ENCODE results near the gene TYSND1.
A peak's percentile ranks its signal among the peaks of the same experiment; 100 is the strongest.

Gene TYSND1

GRCh38 chr10:70111496-70111895 is 35.0 kb downstream of the TYSND1 start:
- no peaks in the 10 kb centered on the region for H3K79me2 ChIP-seq (ENCODE audit: insufficient read depth, low read length)
- no peaks in the 10 kb centered on the region for H3F3A ChIP-seq (ENCODE audit: low read depth)
- H3K9ac ChIP-seq (ENCODE audit: low read depth, low read length, poor library complexity, severe bottlenecking) = no peak overlapping the region
- no peaks in the 10 kb centered on the region for H3K9me3 ChIP-seq (ENCODE audit: insufficient read depth, low read depth, low read length)
- H2AFZ ChIP-seq (ENCODE audit: low read length) = no peak overlapping the region
- H3K4me1 ChIP-seq (ENCODE audit: insufficient read depth, low read length, poor library complexity, severe bottlenecking) = no peaks in the 10 kb centered on the region
- no peaks in the 10 kb centered on the region for H3K27me3 ChIP-seq (ENCODE audit: insufficient read depth, low read length, poor library complexity, severe bottlenecking)
- no peaks in the 10 kb centered on the region for H4K20me1 ChIP-seq (ENCODE audit: insufficient read depth, low read length, poor library complexity, severe bottlenecking)
- no peak overlapping the region for H3K4me2 ChIP-seq (ENCODE audit: low read depth, low read length, poor library complexity, severe bottlenecking)
- peaks cover 5% of the 10 kb centered on the region; the same call in 1 of the 2 replicates for H3K36me3 ChIP-seq (ENCODE audit: insufficient read depth, low read length)
- no peak for TF ChIP-seq CTCF (conservative IDR thresholded peaks at IDR 0.05; ENCODE audit: low read length)
- TF ChIP-seq EZH2phosphoT487 (IDR thresholded peaks at IDR 0.05; ENCODE audit: borderline replicate concordance) = no peak
- H3K4me3 ChIP-seq (ENCODE audit: low read length, poor library complexity, severe bottlenecking) = no peak overlapping the region
- no peaks in the 10 kb centered on the region for H3K9me2 ChIP-seq (replicated peaks; ENCODE audit: low read depth, low read length)

- Histone ChIP-seq H3K4me2 (ENCODE audit: low read depth, low read length, poor library complexity, severe bottlenecking) (no peak overlapping the region), H3K9ac (ENCODE audit: low read depth, low read length, poor library complexity, severe bottlenecking) (no peak overlapping the region), H3K4me3 (ENCODE audit: low read length, poor library complexity, severe bottlenecking) (no peak overlapping the region), H3K9me2 (replicated peaks; ENCODE audit: low read depth, low read length) (no peaks in the 10 kb centered on the region), H3K4me1 (ENCODE audit: insufficient read depth, low read length, poor library complexity, severe bottlenecking) (no peaks in the 10 kb centered on the region), H3F3A (ENCODE audit: low read depth) (no peaks in the 10 kb centered on the region), H2AFZ (ENCODE audit: low read length) (no peak overlapping the region), H3K27me3 (ENCODE audit: insufficient read depth, low read length, poor library complexity, severe bottlenecking) (no peaks in the 10 kb centered on the region), H4K20me1 (ENCODE audit: insufficient read depth, low read length, poor library complexity, severe bottlenecking) (no peaks in the 10 kb centered on the region), H3K9me3 (ENCODE audit: insufficient read depth, low read depth, low read length) (no peaks in the 10 kb centered on the region), H3K79me2 (ENCODE audit: insufficient read depth, low read length) (no peaks in the 10 kb centered on the region), H3K36me3 (ENCODE audit: insufficient read depth, low read length) (peaks cover 5% of the 10 kb centered on the region; the same call in 1 of the 2 replicates)
- TF ChIP-seq EZH2phosphoT487 (IDR thresholded peaks at IDR 0.05; ENCODE audit: borderline replicate concordance) (no peak), CTCF (conservative IDR thresholded peaks at IDR 0.05; ENCODE audit: low read length) (no peak)
Measured at GRCh38 chr10:70109064-70109729, 37.3 kb downstream of the TYSND1 start.

- no peaks in the 10 kb centered on the region for H3K79me2 ChIP-seq (ENCODE audit: insufficient read depth, low read length)
- no peaks in the 10 kb centered on the region for H3K9me2 ChIP-seq (replicated peaks; ENCODE audit: low read depth, low read length)
- H3K9ac ChIP-seq (ENCODE audit: low read depth, low read length, poor library complexity, severe bottlenecking) = no peak overlapping the region
- H3K27me3 ChIP-seq (ENCODE audit: insufficient read depth, low read length, poor library complexity, severe bottlenecking) = no peaks in the 10 kb centered on the region
- H3F3A ChIP-seq (ENCODE audit: low read depth) = no peaks in the 10 kb centered on the region
- no peak overlapping the region for H3K4me3 ChIP-seq (ENCODE audit: low read length, poor library complexity, severe bottlenecking)
- peaks cover 5% of the 10 kb centered on the region; the same call in 1 of the 2 replicates for H3K36me3 ChIP-seq (ENCODE audit: insufficient read depth, low read length)
- no peaks in the 10 kb centered on the region for H4K20me1 ChIP-seq (ENCODE audit: insufficient read depth, low read length, poor library complexity, severe bottlenecking)
- H3K4me1 ChIP-seq (ENCODE audit: insufficient read depth, low read length, poor library complexity, severe bottlenecking) = no peaks in the 10 kb centered on the region
- TF ChIP-seq CTCF (conservative IDR thresholded peaks at IDR 0.05; ENCODE audit: low read length) = peak; percentile 64
- no peak for TF ChIP-seq EZH2phosphoT487 (IDR thresholded peaks at IDR 0.05; ENCODE audit: borderline replicate concordance)
- no peaks in the 10 kb centered on the region for H3K9me3 ChIP-seq (ENCODE audit: insufficient read depth, low read depth, low read length)
- H3K4me2 ChIP-seq (ENCODE audit: low read depth, low read length, poor library complexity, severe bottlenecking) = no peak overlapping the region
- no peak overlapping the region for H2AFZ ChIP-seq (ENCODE audit: low read length)
Measured at GRCh38 chr10:70106958-70107791, 39.3 kb downstream of the TYSND1 start.

Measured in Loucy (cell line).